HepG2 (cell line): Measurements from ENCODE around the gene ANKRD52. TPM values are rescaled to one million over a fixed set of nuclear protein-coding genes. Genes with fewer than 3 reads are reported as not detected.

Source experiments
- AKNA ChIP-seq: sonication (generic); formaldehyde crosslinking; IDR thresholded peaks from 2 replicates; pipeline ENCODE4 v1.4.0; 2020; ENCODE audit warnings: missing genetic modification reagents, borderline replicate concordance
- BHLHE40 ChIP-seq: IDR thresholded peaks from 2 replicates; pipeline ENCODE4 v1.6.1; 2011; ENCODE audit warnings: low read length, improper control_type of control experiment
- BRF2 ChIP-seq: sonication (generic); formaldehyde crosslinking; IDR thresholded peaks from 2 replicates; pipeline ENCODE4 v1.8.1; 2022; ENCODE audit warnings: mild to moderate bottlenecking, missing genetic modification reagents
- DNMT3B ChIP-seq: conservative IDR thresholded peaks from 2 replicates; pipeline ENCODE4 v1.6.1; 2016; ENCODE audit warnings: missing biosample characterization, control low read depth
- EED ChIP-seq: sonication (generic); formaldehyde crosslinking; IDR thresholded peaks from 2 replicates; pipeline ENCODE4 v1.5.0; 2020; ENCODE audit warnings: mild to moderate bottlenecking, missing genetic modification reagents
- ERF ChIP-seq: IDR thresholded peaks from 2 replicates; pipeline ENCODE4 v1.6.1; 2018; ENCODE audit warnings: missing biosample characterization, missing genetic modification reagents
- FLYWCH1 ChIP-seq: sonication (generic); formaldehyde crosslinking; IDR thresholded peaks from 2 replicates; pipeline ENCODE4 v1.8.1; 2023; ENCODE audit warnings: mild to moderate bottlenecking, missing genetic modification reagents
- FOXK1 ChIP-seq: sonication (generic); formaldehyde crosslinking; IDR thresholded peaks from 2 replicates; pipeline ENCODE4 v1.4.0; 2020; ENCODE audit warnings: low read depth, missing genetic modification reagents, borderline replicate concordance
- ISL2 ChIP-seq: sonication (generic); formaldehyde crosslinking; IDR thresholded peaks from 2 replicates; pipeline ENCODE4 v1.5.0; 2020; ENCODE audit warnings: missing genetic modification reagents
- MAF1 ChIP-seq: sonication (generic); formaldehyde crosslinking; IDR thresholded peaks from 2 replicates; pipeline ENCODE4 v1.5.0; 2020; ENCODE audit warnings: missing genetic modification reagents, borderline replicate concordance
- MEIS2 ChIP-seq: sonication (generic); formaldehyde crosslinking; IDR thresholded peaks from 2 replicates; pipeline ENCODE4 v1.9.0; 2021; ENCODE audit warnings: mild to moderate bottlenecking, missing genetic modification reagents
- MYNN ChIP-seq: sonication (generic); formaldehyde crosslinking; IDR thresholded peaks from 2 replicates; pipeline ENCODE4 v1.4.0; 2020; ENCODE audit warnings: mild to moderate bottlenecking, low read depth, missing genetic modification reagents
- NR2C2 ChIP-seq: sonication (generic); formaldehyde crosslinking; IDR thresholded peaks from 2 replicates; pipeline ENCODE4 v1.4.0; 2020; ENCODE audit warnings: missing genetic modification reagents, mild to moderate bottlenecking, moderate library complexity, borderline replicate concordance
- PLRG1 ChIP-seq: fragments of 450-650 bp; conservative IDR thresholded peaks from 2 replicates; pipeline ENCODE4 v1.6.1; 2016
- PPARG ChIP-seq: conservative IDR thresholded peaks from 2 replicates; pipeline ENCODE4 v1.6.1; 2016; ENCODE audit warnings: missing biosample characterization, missing genetic modification reagents
- RFX1 ChIP-seq: fragments of 450-650 bp; IDR thresholded peaks from 2 replicates; pipeline ENCODE4 v1.6.1; 2017
- SIN3B ChIP-seq: fragments of 150-350 bp; IDR thresholded peaks from 2 replicates; pipeline ENCODE4 v1.6.1; 2014; ENCODE audit warnings: low read length
- SMAD9 ChIP-seq: sonication (generic); formaldehyde crosslinking; IDR thresholded peaks from 2 replicates; pipeline ENCODE4 v1.5.1; 2020; ENCODE audit warnings: mild to moderate bottlenecking, missing genetic modification reagents
- TGIF2 ChIP-seq: IDR thresholded peaks from 2 replicates; pipeline ENCODE4 v1.6.1; 2016; ENCODE audit warnings: control low read depth, missing compliant biosample characterization
- THAP11 ChIP-seq: IDR thresholded peaks from 2 replicates; pipeline ENCODE4 v1.6.1; 2016; ENCODE audit warnings: missing biosample characterization, missing genetic modification reagents
- ZBTB43 ChIP-seq: sonication (generic); formaldehyde crosslinking; conservative IDR thresholded peaks from 2 replicates; pipeline ENCODE4 v1.4.0; 2020; ENCODE audit warnings: missing genetic modification reagents
- ZNF547 ChIP-seq: sonication (generic); formaldehyde crosslinking; IDR thresholded peaks from 2 replicates; pipeline ENCODE4 v1.5.1; 2020; ENCODE audit warnings: mild to moderate bottlenecking, missing genetic modification reagents
- ZNF557 ChIP-seq: sonication (generic); formaldehyde crosslinking; IDR thresholded peaks from 2 replicates; pipeline ENCODE4 v1.4.0; 2020; ENCODE audit warnings: missing genetic modification reagents
- ZNF607 ChIP-seq: sonication (generic); formaldehyde crosslinking; IDR thresholded peaks from 2 replicates; pipeline ENCODE4 v1.5.1; 2020; ENCODE audit warnings: missing genetic modification reagents, mild to moderate bottlenecking, borderline replicate concordance
- ZNF629 ChIP-seq: sonication (generic); formaldehyde crosslinking; conservative IDR thresholded peaks from 2 replicates; pipeline ENCODE4 v1.5.0; 2020; ENCODE audit warnings: missing genetic modification reagents
- ZNF773 ChIP-seq: sonication (generic); formaldehyde crosslinking; IDR thresholded peaks from 2 replicates; pipeline ENCODE4 v1.4.0; 2020; ENCODE audit warnings: missing genetic modification reagents, borderline replicate concordance
- polyA plus RNA-seq, 8 experiments: library from polyadenylated mRNA; depleted of rRNA in 3 of 8; stranded (reverse) in 7 of 8; unstranded in 1 of 8; fragments of >200 nt; fragmentation: Illumina TruSeq in 4 of 8; extraction: Trizol in 4 of 8; gene quantifications; 2 replicates each; pipeline versions ENCODE4 v1.2.1 to v1.2.3, GENCODE V29; 2011 to 2016; ENCODE audit warnings: low read depth in 4 of 8, missing spikeins in 1 of 8, mixed read lengths in 1 of 8; ENCODE audit not compliant: insufficient read depth in 1 of 8
- total RNA-seq, 5 experiments: library from RNA; depleted of rRNA; stranded (reverse); fragments of >200 nt; fragmentation: Illumina TruSeq; extraction: Trizol; gene quantifications; 2 replicates each; pipeline ENCODE4 v1.2.3, GENCODE V29; 2016; ENCODE audit warnings: low read depth in 1 of 5

The ANKRD52 gene
- total and polyA plus RNA-seq, 2 of the 13 experiments (the other 11 are each of a cell fraction or from before 2014, with no cell fraction given) = 7.8 to 9.2 TPM

DNA sequence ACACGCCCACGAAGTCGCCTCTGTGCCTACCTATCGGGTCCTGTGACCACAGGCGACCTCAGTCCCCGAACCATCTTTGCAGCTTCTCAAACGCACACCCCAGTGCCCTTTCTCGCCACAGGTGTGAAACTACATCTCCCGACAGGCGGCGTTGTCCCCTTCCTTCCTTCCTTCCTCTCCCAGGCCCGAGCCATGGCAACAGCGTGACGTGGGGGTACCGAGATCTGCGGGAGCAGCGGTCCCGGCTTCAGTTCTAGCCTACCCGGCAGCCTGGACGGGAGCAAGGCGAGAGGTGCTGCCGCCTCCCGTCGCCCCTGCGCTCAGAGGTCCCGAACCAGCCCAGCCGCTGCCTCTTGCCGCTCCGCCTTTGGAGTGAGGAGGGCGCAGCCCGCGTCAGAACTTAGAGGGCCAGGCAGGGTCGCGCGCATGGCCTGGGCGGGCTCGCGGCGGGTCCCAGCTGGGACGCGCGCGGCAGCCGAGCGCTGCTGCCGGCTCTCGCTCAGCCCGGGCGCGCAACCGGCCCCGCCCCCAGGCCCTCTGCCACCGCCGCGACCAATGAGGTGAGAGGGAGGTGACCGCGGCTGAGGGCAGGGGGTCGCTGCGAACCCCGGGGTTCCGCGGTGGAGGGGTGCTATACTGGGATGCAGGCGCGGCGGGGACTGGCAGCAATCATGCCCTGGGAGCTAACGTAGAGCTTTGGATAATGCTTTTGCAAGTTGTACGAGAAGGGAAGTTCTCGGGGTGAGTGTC lies 8.7 kb upstream of the ANKRD52 start, which contains the start of gene COQ10A (continued):
- TF ChIP-seq AKNA (CRISPR knock-in tag) (no peak), FLYWCH1 (no peak), SMAD9 (no peak), ZNF557 (CRISPR knock-in tag) (no peak), ZNF629 (CRISPR knock-in tag) (no peak), NR2C2 (CRISPR knock-in tag) (peak; percentile 66), BHLHE40 (0 out of 2 replicates have a peak, but pooled peaks have one; percentile 14), RFX1 (peak; percentile 66; the same call in 1 of the 2 replicates), BRF2 (CRISPR knock-in tag) (0 out of 2 replicates have a peak, but pooled peaks have one; percentile 64), ZNF547 (CRISPR knock-in tag) (peak; percentile 82), ISL2 (CRISPR knock-in tag) (peak; percentile 40), PLRG1 (no peak), MEIS2 (no peak), ZBTB43 (CRISPR knock-in tag) (no peak), TGIF2 (CRISPR knock-in tag) (peak; percentile 72; the same call in 1 of the 2 replicates), PPARG (no peak), SIN3B (no peak), MYNN (CRISPR knock-in tag) (no peak), ZNF773 (CRISPR knock-in tag) (no peak), EED (no peak), MAF1 (CRISPR knock-in tag) (no peak), ZNF607 (CRISPR knock-in tag) (peak; percentile 53; the same call in 1 of the 2 replicates), FOXK1 (peak; percentile 80; the same call in 1 of the 2 replicates), ERF (CRISPR knock-in tag) (peak; percentile 85), DNMT3B (CRISPR knock-in tag) (no peak), THAP11 (CRISPR knock-in tag) (peak; percentile 97)
